ENCODE measurements around the gene PRB4. TPM values are rescaled to one million over a fixed set of nuclear protein-coding genes. Genes with fewer than 3 reads are reported as not detected.

Gene PRB4
- total RNA-seq, 1 experiment from 2014 or later: not detected

DNA sequence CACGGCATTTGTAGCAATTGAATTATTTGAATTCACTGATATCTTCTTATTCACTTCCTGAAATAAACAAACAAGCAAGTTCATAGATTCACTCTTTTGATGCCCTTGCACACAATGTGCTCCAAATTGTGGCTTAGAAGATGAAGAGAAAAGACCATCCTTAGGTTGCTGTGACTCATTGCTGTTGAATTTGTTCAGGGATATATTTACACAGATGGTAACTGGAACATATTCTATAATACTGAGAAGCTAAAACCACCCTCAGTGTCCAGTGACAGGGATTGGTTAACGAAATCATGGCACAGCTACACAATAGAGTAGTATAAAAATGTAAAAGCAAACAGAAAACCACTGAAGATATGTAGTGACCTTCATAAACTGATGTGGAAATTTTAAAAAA lies 3.1 kb downstream of the PRB4 start:
- CTCF ChIA-PET: no interaction called here
- H3K27me3 ChIP-seq (replicated peaks; ENCODE audit: control insufficient read depth, insufficient read depth, low read length): no peaks in the 10 kb centered on the region
- no TSS peak for BruUV-seq (replicated peaks)

DNA sequence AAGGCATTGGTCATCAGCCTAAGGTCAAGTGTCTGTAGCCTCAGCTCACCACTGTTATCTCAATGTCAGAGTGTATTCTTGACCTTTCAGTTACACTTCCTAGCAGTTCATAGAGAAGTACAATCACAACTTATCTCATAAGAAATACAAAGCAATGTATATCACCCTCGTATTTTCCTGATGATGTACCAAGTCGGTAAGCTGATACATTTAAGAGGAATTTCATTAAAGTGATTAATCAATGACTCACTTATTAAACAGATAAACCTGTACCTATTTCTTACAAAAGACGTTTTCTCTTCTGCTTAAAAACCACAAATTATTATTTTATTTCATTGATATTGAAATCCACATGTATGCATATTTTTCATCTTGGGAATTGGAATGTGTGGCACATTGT lies 36.8 kb downstream of the PRB4 start:
- POLR2A ChIA-PET: no interaction called here
- Histone ChIP-seq H3K36me3 (ENCODE audit: control insufficient read depth, insufficient read depth, low read length) (no peaks in the 10 kb centered on the region), H3K27me3 (replicated peaks; ENCODE audit: control insufficient read depth, insufficient read depth, low read length) (no peaks in the 10 kb centered on the region), H3K4me1 (no peaks in the 10 kb centered on the region), H3K4me3 (ENCODE audit: low read depth, low read length) (no peak overlapping the region), H3K9me3 (no peaks in the 10 kb centered on the region)
- no peaks in the 10 kb centered on the region for H3K9me3 Mint-ChIP-seq (ENCODE audit: unreplicated experiment)
- no peak overlapping the region for H3K27ac Mint-ChIP-seq (ENCODE audit: unreplicated experiment)
- intact Hi-C loops (cut with micrococcal nuclease; ENCODE audit: unreplicated experiment): no loop called here
- CTCF ChIA-PET: no interaction called here
- peaks cover 12% of the 10 kb centered on the region for H3K27me3 Mint-ChIP-seq (ENCODE audit: insufficient read depth, unreplicated experiment)
- no TSS peak for BruUV-seq (replicated peaks)
- H3K4me1 Mint-ChIP-seq (ENCODE audit: low read depth, unreplicated experiment): no peaks in the 10 kb centered on the region
- no peaks in the 10 kb centered on the region for H3K36me3 Mint-ChIP-seq (ENCODE audit: insufficient read depth, unreplicated experiment)
- H3K4me3 Mint-ChIP-seq (ENCODE audit: unreplicated experiment): no peak overlapping the region
- DNase-seq: no peak
- TF ChIP-seq, protein P1, sequence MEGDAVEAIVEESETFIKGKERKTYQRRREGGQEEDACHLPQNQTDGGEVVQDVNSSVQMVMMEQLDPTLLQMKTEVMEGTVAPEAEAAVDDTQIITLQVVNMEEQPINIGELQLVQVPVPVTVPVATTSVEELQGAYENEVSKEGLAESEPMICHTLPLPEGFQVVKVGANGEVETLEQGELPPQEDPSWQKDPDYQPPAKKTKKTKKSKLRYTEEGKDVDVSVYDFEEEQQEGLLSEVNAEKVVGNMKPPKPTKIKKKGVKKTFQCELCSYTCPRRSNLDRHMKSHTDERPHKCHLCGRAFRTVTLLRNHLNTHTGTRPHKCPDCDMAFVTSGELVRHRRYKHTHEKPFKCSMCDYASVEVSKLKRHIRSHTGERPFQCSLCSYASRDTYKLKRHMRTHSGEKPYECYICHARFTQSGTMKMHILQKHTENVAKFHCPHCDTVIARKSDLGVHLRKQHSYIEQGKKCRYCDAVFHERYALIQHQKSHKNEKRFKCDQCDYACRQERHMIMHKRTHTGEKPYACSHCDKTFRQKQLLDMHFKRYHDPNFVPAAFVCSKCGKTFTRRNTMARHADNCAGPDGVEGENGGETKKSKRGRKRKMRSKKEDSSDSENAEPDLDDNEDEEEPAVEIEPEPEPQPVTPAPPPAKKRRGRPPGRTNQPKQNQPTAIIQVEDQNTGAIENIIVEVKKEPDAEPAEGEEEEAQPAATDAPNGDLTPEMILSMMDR (IDR thresholded peaks at IDR 0.05; ENCODE audit: insufficient read depth in 1 of 2, low read depth in 1 of 2, low read length in 1 of 2, severe bottlenecking in 1 of 2, unreplicated experiment in 1 of 2): no peak

More for the DNA sequence above, 3.1 kb downstream of the PRB4 start:
- H3K36me3 ChIP-seq (ENCODE audit: control insufficient read depth, insufficient read depth, low read length): no peaks in the 10 kb centered on the region
- Mint-ChIP-seq H3K27ac (ENCODE audit: unreplicated experiment) (no peak overlapping the region), H3K36me3 (ENCODE audit: insufficient read depth, unreplicated experiment) (no peaks in the 10 kb centered on the region), H3K27me3 (ENCODE audit: insufficient read depth, unreplicated experiment) (peaks cover 11% of the 10 kb centered on the region), H3K4me1 (ENCODE audit: low read depth, unreplicated experiment) (no peaks in the 10 kb centered on the region), H3K9me3 (ENCODE audit: unreplicated experiment) (no peaks in the 10 kb centered on the region), H3K4me3 (ENCODE audit: unreplicated experiment) (no peak overlapping the region)
- no peak for DNase-seq
- H3K9me3 ChIP-seq: no peaks in the 10 kb centered on the region
- intact Hi-C loops (cut with micrococcal nuclease; ENCODE audit: unreplicated experiment): no loop called here
- TF ChIP-seq, protein P1 (IDR thresholded peaks at IDR 0.05; ENCODE audit: insufficient read depth in 1 of 2, low read depth in 1 of 2, low read length in 1 of 2, severe bottlenecking in 1 of 2, unreplicated experiment in 1 of 2): no peak
- H3K4me1 ChIP-seq: no peaks in the 10 kb centered on the region
- POLR2A ChIA-PET: no interaction called here
- no peak overlapping the region for H3K4me3 ChIP-seq (ENCODE audit: low read depth, low read length)

DNA sequence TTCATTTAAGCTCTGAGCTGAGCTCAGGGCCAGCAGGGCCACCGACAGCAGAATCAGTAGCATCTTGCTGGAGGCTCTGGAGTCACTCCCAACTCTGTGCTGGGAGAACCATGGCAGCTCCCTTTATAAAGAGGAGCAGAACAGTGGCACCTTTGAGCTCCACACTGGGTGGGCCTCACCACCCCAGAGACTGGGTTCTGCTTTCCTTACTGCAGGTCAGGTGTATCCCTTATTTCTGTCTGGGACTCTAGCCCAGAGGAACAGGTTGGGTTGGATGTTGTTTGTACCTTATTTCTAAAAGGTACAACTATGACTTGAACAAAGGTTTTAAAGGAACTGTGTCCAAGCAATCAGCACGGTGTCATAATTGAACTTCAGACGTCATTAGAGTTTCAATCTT lies 40.6 kb downstream of the PRB4 start, which contains the start of gene PRB3:
Gene PRB3 (minus strand): TSS at position 101 of the 400 bp plus-strand sequence. CDS start 38 bp downstream, at position 63.
- H3K27me3 ChIP-seq (replicated peaks; ENCODE audit: control insufficient read depth, insufficient read depth, low read length): no peaks in the 10 kb centered on the region; the same call in 1 of the 2 replicates
- Mint-ChIP-seq H3K36me3 (ENCODE audit: insufficient read depth, unreplicated experiment) (no peaks in the 10 kb centered on the region), H3K27ac (ENCODE audit: unreplicated experiment) (no peak within 1 kb of the TSS), H3K4me3 (ENCODE audit: unreplicated experiment) (no peak within 1 kb of the TSS), H3K9me3 (ENCODE audit: unreplicated experiment) (no peaks in the 10 kb centered on the region), H3K27me3 (ENCODE audit: insufficient read depth, unreplicated experiment) (peaks cover 14% of the 10 kb centered on the region), H3K4me1 (ENCODE audit: low read depth, unreplicated experiment) (no peaks in the 10 kb centered on the region)
- H3K4me3 ChIP-seq (ENCODE audit: low read depth, low read length): no peak within 1 kb of the TSS
- CTCF ChIA-PET: interaction anchor here (0.7 kb wide), 1 partner anchor 239 kb away, joined by 3 read pairs; no protein-coding TSS in a partner anchor
- BruUV-seq (replicated peaks): no TSS peak
- H3K4me1 ChIP-seq: no peaks in the 10 kb centered on the region
- TF ChIP-seq, protein P1 (IDR thresholded peaks at IDR 0.05; ENCODE audit: insufficient read depth in 1 of 2, low read depth in 1 of 2, low read length in 1 of 2, severe bottlenecking in 1 of 2, unreplicated experiment in 1 of 2): no peak
- intact Hi-C loops (cut with micrococcal nuclease; ENCODE audit: unreplicated experiment): loop anchor here (5.0 kb wide), 1 partner anchor 53 kb away; no protein-coding TSS in a partner anchor
- DNase-seq: no peak
- POLR2A ChIA-PET: no interaction called here
- H3K9me3 ChIP-seq: no peaks in the 10 kb centered on the region
- no peaks in the 10 kb centered on the region for H3K36me3 ChIP-seq (ENCODE audit: control insufficient read depth, insufficient read depth, low read length)

Measured in Caco-2 (cell line).